Gastrocnemius medialis (tissue), 4 donors: ENCODE data around the gene SOAT2.

Source experiments
- POLR2A ChIP-seq, 2 donors: fragments of 450-650 bp; IDR thresholded peaks; one replicate each; pipeline ENCODE4 v1.6.1; 2017; ENCODE audit warnings: antibody characterized with exemption in 2 of 2, mild to moderate bottlenecking in 2 of 2, moderate library complexity in 2 of 2
- TF ChIP-seq, protein P1 (sequence below), 5 experiments: fragments of 450-650 bp in 3 of 5; fragments of 200-600 bp in 2 of 5; sonication (generic) in 2 of 5; IDR thresholded peaks in 4 of 5; conservative IDR thresholded peaks in 1 of 5; 1 replicate in 4 of 5; 2 replicates in 1 of 5; pipeline ENCODE4 v1.5.1; 2016 to 2019; ENCODE audit warnings: antibody characterized with exemption in 5 of 5, mild to moderate bottlenecking in 3 of 5, moderate library complexity in 3 of 5

DNA sequence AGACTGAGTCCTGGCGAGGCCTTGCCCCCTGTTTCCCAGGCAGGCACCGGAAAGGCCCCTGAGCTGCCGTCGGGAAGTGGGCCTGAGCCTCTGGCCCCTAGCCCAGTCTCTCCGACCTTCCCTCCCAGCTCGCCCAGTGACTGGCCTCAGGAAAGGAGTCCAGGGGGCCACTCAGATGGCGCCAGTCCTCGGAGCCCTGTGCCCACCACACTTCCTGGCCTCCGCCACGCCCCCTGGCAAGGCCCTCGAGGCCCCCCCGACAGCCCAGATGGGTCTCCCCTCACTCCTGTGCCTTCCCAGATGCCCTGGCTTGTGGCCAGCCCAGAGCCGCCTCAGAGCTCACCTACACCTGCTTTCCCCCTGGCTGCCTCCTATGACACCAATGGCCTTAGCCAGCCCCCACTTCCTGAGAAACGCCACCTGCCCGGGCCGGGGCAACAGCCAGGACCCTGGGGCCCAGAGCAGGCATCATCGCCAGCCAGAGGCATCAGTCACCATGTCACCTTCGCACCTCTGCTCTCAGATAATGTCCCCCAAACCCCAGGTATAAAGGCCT lies 42.5 kb upstream of the SOAT2 start:
- TF ChIP-seq, protein P1, sequence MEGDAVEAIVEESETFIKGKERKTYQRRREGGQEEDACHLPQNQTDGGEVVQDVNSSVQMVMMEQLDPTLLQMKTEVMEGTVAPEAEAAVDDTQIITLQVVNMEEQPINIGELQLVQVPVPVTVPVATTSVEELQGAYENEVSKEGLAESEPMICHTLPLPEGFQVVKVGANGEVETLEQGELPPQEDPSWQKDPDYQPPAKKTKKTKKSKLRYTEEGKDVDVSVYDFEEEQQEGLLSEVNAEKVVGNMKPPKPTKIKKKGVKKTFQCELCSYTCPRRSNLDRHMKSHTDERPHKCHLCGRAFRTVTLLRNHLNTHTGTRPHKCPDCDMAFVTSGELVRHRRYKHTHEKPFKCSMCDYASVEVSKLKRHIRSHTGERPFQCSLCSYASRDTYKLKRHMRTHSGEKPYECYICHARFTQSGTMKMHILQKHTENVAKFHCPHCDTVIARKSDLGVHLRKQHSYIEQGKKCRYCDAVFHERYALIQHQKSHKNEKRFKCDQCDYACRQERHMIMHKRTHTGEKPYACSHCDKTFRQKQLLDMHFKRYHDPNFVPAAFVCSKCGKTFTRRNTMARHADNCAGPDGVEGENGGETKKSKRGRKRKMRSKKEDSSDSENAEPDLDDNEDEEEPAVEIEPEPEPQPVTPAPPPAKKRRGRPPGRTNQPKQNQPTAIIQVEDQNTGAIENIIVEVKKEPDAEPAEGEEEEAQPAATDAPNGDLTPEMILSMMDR (IDR thresholded peaks at IDR 0.05 in 4 of 5, conservative IDR thresholded peaks at IDR 0.05 in 1 of 5): no peak
- TF ChIP-seq POLR2A (IDR thresholded peaks at IDR 0.05): no peak
